Activated T-cell treated with anti-CD3 and anti-CD28 coated beads for 4 hours (primary cell): ENCODE measurements around the gene IFNL4.
"Not testable (repeated sequence)": the region's sequence is repeated elsewhere in the genome, so short reads cannot be mapped to it uniquely, and the experiment has no call there.

Experiments
- DNase-seq: peaks from one replicate; pipeline ENCODE4 v3.0.0-alpha.2; 2020

IFNL4 gene

DNA sequence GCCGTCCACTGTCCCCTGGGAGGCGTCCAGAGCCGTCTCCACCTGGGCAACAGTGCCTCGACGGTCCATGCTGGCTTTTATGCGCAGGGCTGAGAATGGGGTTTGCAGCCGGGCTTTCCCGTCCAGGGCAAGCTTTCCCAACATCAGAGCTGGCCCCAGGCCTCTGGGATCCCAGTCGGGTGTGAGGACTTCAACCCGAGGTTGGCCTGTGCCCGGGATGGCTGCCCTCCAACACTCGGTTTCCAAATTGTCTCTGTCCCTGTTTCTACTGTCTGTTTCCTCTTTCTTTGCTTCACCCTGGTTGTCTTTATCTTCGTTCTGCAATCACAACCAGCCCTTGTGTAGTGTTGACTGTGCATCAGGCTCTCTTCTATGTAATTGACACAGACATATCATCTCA lies at the start of gene IFNL4:
Gene IFNL4, minus strand, starts transcription at position 51 of the 400 bp plus-strand sequence.
- DNase-seq = no peak

DNA sequence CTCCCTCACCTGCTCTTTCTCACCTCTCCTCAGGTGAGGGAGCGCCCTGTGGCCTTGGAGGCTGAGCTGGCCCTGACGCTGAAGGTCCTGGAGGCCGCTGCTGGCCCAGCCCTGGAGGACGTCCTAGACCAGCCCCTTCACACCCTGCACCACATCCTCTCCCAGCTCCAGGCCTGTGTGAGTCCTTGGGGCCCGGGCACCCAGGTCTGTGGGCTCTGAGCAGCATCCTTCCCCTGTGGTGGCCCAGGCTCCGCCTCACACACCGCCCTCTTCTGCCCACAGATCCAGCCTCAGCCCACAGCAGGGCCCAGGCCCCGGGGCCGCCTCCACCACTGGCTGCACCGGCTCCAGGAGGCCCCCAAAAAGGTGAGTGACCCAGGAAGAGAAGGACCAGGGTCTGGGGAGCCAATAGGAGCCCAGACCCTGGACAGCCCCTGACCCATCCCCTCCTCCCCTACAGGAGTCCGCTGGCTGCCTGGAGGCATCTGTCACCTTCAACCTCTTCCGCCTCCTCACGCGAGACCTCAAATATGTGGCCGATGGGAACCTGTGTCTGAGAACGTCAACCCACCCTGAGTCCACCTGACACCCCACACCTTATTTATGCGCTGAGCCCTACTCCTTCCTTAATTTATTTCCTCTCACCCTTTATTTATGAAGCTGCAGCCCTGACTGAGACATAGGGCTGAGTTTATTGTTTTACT lies 49.4 kb upstream of the IFNL4 start:
- DNase-seq = no peak

DNA sequence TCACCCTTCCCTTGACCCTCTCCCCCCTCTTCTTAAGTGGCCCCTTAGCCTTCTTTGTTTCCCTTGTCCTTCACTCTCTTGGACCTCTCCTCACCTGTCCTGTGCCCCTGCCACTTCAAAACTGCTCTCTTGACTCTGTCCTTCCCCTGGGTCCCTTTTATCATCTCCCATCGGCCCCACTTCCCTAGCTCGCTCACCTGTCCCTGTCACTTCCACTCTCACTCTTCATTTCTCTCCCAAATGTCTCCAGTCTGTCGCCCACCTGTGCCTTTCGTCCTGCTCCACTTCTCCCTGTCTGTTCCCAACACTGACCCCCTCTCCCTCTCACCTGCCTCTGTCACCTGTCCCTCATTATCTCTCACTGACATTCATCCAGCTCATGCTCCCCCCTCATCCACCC lies 48.2 kb upstream of the IFNL4 start:
- no peak for DNase-seq

DNA sequence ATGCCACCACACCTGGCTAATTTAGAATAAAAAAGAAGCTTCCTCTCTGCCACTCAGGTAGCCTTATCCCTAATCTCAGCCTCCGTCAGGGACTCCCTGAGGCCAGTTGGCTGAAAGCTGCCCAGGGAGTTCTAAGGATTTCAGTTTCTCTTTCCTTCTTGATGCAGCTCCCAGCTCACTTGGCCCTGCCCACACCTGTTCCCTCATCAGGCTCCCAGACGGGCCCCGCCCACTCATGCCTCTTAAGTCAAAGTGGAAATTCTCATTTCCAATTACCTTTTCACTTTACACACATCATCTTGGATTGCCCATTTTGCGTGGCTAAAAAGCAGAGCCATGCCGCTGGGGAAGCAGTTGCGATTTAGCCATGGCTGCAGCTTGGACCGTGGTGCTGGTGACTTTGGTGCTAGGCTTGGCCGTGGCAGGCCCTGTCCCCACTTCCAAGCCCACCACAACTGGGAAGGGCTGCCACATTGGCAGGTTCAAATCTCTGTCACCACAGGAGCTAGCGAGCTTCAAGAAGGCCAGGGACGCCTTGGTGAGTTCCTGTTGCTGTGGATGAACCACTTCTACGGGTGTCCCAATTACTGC lies 47.5 kb upstream of the IFNL4 start, which contains the start of gene IFNL1:
Gene IFNL1, plus strand, starts transcription at position 353 of the 591 bp plus-strand sequence. Its CDS starts 15 bp downstream, at position 368.
- no peak for DNase-seq

DNA sequence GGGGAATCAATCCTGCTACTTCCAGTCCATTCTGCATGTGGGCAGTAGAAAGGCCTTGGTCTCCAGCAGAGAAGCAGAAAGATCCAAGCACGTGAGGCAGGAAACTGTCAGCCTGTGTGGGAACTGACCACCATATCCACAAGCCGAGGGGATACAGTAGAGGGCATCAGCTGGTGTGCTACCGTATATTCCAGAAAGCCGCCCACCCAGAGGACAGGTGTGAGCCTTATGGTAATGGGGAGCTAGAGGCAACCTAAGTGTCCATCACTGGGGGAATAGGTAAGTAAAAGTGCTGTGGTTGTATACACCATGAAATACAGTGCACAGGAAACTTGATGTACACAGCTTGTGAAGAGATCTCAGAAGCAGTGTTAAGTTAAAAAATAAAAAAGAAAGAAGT lies 44.7 kb upstream of the IFNL4 start:
- DNase-seq = no peak

DNA sequence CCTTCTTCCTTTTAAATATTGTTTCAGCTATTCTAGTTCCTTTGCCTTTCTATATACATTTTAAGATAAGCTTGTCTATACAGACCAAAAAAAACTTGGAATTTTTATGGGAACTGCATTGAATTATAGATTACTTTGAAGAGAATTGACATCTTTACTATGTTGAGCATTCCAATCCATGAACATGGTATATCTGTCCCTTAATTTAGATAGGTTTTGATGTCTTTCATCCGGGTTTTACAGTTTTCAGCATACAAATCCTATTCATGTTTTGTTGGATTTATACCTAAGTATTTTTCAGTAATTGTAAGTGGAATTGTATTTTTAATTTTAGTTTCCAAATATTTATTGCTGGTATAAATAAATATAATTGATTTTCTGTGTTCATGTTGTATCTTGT lies 35.4 kb upstream of the IFNL4 start:
- no peak for DNase-seq

DNA sequence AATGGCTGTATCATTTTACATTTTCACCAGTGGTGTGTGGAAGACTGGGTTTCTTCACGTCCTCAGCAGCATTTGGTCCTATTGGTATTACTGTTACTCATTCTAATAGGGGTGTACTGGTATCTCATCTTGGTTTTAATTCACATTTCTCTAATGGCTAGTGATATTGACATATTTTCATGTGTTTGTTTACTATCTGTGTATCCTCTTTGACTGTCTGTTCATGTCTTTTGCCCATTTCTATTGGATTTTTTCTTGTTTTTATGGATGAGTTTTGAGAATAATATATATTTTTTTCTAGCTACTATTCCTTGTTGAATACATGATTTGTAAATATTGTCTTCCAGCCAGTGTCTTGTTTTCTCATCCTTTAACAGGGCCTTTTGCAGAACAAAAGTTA lies 33.4 kb upstream of the IFNL4 start:
- no peak for DNase-seq

DNA sequence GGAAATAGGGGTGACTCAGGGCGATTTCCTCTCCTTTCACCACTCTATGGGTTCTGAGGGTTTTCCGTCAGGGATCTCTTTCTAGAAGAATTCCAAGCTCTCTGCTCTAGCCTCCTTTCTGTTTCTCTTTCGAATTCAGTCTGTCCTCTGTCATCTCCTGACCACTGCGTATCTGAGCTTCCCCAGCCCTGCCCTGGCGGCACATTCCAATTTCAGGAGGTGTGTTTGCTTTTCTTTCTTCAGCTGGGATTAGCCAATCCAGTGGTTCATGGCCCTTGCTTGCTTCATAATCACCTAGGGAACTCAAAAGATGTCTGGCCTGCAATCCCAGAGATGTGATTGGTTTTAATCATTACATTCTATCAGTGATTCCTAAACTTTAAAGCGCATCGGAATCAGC lies 28.9 kb upstream of the IFNL4 start:
- no peak for DNase-seq

DNA sequence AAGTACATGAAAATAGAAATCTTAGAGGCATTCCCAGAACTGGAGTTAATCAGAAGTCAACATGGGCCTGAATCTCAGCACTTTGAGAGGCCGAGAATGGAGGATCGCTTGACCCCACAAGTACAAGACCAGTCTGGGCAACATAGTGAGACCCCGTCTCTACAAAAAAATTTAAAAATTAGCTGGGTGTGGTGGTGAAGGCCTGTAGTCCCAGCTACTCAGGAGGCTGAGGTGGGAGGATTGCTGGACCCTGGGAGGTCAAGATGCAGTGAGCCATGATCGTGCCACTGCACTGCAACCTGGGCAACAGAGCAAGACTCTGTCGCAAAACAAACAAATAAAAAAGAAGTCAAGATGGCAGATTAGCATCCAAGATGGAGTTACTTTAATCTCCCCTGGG lies 28.1 kb upstream of the IFNL4 start:
- no peak for DNase-seq

DNA sequence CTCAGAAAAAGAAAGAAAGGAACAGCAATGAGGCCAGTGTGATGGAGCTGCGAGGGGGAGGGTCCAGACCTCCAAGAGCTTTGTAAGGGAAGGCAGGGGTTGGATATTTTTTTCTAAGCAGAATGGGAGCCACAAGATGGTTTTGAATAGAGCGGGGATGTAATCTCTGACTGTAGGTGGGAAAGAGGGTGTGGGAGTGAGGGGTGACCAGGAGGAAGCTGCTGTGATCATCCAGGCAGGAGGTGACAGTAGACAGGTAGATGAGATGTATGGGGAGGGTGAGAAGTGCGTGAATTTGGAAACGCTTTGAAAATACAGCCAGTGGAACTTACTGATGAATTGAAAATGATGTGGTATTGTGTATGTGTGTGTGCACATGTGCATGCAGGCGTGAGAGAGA lies 26.9 kb upstream of the IFNL4 start:
- no peak for DNase-seq

DNA sequence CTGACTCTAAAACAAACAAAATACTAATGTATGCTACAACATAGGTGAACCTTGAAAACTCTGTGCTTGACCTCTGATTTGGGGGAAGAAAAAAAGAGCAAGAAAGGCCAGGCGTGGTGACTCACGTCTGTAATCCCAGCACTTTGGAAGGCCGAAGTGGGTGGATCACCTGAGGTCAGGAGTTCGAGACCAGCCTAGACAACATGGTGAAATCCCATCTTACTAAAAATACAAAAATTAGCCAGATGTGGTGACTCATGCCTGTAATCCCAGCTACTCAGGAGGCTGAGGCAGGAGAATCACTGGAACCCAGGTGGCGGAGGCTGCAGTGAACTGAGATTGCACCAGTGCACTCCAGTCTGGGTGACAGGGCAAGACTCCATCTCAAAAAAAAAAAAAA lies 25.2 kb upstream of the IFNL4 start:
- not testable (repeated sequence) for DNase-seq

DNA sequence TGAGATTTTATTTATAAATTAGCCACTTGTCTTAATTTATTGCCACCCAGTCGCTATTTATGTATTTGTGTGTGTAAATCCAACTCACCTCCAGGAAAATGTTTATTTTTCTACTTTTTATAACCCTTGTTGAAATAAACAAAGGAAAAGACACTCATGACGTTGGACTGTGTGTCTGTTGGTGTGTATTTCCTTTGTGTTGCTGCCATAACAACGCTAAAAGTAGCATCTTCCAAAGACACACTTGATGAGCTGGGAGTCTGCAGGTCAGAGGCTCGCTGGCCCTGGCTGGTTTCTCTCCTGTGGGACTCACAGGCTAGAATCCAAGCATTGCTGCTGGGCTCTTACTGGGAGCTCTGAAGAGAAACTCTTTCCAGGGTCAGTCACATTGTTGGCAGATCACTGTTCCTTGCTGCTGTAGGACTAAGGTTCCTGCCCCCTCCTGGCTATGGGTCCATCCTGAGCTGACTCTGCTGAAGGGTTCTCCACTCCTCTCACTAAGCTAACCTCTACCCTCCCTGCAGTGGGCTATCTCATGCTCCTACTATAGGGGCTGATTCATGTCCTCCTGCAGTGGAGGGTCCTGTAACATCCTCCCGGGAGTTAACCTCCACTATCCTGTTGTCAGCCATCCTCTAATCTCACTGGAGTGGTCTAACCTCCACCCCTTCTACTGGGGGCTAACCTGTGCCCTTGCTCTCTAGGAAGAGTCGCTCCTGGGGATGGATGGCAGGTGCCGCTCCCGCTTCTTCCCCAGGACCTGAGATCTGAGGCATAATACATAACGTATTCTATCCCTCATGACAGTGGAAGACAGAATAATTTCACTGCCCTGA lies 21.6 kb upstream of the IFNL4 start:
- no peak for DNase-seq

DNA sequence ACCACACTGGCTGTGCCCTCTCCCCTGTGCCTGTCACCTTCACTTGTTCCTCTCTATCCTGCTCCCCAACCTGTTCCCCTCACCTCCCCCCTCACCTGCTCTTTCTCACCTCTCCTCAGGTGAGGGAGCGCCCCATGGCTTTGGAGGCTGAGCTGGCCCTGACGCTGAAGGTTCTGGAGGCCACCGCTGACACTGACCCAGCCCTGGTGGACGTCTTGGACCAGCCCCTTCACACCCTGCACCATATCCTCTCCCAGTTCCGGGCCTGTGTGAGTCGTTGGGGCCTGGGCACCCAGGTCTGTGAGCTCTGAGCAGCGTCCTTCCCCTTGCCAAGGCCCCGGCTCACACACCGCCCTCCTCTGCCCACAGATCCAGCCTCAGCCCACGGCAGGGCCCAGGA lies 20.7 kb upstream of the IFNL4 start:
- not testable (repeated sequence) for DNase-seq

DNA sequence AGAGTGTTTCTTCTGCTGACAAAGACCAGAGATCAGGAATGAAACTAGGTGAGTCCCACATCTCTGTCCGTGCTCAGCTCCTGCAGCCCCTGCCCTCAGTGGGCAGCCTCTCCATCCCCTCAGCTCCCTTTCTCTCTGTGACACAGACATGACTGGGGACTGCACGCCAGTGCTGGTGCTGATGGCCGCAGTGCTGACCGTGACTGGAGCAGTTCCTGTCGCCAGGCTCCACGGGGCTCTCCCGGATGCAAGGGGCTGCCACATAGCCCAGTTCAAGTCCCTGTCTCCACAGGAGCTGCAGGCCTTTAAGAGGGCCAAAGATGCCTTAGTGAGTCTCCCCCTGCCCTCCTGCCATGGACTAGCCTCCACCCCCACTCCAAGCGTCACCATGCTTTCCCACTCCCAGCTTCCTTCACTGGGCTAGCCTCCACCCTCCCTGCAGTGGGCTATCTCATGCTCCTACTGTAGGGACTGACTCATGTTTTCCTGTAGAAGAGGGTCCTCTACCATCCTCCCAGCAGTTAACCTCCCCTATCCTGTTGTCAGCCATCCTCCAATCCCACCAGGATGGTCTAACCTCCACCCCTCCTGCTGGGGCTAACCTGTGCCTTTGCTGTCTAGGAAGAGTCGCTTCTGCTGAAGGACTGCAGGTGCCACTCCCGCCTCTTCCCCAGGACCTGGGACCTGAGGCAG lies 20.0 kb upstream of the IFNL4 start:
- DNase-seq = not testable (repeated sequence)

DNA sequence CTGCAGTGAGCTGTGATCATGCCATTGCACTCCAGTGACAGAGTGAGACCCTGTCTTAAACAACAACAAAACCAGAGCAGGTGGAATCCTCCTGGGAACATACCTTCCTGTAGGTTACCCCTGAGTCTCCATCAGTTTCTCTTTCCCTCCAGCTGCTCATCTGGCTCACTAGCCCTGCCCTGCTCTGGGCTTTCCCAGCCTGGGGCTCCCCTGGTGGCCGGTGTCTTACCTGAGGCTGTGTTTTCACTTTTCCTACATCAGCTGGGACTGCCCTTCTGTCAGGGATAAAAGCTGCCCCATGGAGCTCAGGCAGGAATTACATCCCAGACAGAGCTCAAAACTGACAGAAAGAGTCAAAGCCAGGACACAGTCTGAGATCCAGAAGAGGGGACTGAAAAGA lies 19.4 kb upstream of the IFNL4 start, which contains the start of gene IFNL2:
Gene IFNL2, plus strand, starts transcription at position 312 of the 400 bp plus-strand sequence. CDS start 173 bp downstream, outside the sequence.
- DNase-seq = not testable (repeated sequence)

DNA sequence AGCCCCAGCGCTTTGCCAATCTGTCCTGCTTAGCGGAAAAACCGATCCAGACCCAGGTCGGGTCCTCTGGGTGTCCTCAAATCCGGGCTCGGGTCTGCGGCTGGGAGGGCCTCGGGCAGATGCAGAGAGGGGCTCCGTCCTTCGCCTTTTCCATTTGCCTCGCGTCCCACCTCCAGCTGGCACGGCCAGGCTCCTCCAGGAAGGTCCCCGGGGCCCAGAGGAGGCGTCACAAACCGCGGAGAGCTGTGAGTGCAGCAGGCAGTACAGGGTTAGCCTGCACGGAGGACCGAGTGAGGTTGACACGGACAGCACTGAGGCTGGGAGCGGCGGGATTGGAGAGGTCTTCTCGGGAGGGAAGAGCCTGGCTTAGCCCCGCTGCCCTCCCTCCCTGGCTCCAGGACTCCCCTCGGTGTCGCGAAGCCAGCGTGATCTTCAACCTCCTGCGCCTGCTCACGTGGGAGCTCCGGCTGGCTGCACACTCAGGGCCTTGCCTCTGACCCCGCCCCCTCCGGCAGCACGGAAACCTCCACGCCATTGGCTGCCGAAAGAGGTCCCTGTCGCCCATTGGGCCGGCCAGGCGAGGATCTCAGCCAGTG lies 16.8 kb upstream of the IFNL4 start:
- DNase-seq = no peak

DNA sequence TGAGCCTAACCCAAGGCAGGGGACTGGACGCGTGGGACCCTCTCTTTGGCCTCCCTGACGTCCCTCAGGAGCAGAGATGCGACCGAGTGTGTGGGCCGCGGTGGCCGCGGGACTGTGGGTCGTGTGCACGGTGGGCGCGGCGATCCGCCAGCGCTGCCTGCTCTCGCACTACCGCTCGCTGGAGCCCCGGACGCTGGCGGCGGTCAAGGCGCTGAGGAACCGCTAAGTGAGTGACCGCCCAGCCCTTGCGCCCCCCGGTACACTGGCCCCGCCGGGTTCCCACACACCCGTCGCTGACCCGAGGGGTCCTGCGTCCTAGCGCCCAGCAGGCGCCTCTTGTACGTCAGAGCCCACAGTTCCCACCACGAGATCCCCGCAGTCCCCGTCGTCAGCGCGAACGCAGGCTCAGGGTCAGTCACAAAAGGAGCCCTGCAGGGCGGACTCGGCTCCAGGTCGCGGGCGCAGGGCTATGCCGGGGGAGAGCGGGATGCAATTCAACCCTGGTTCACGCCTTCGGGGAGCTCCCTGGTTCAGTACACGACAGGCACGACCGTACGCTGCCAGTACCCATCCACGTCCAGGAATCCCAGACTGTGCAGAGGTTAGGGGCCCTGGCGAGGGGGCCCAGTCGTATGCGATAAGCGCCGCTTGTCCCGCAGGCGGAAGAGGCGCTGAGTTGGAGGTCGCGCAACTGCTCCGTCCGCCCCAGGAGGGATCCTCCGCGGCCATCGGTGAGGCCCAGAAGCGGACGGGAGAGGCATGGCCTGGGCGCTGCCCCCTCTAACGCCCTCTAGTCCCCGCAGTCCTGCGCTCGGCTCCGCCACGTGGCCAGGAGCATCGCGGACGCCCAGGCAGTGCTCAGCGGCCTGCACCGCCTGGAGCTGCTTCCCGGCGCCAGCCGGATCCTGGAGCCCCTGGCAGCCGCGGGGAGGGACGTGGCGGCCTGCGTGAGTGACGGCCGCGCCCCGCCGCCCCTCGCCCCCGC lies 15.9 kb upstream of the IFNL4 start:
- no peak for DNase-seq

DNA sequence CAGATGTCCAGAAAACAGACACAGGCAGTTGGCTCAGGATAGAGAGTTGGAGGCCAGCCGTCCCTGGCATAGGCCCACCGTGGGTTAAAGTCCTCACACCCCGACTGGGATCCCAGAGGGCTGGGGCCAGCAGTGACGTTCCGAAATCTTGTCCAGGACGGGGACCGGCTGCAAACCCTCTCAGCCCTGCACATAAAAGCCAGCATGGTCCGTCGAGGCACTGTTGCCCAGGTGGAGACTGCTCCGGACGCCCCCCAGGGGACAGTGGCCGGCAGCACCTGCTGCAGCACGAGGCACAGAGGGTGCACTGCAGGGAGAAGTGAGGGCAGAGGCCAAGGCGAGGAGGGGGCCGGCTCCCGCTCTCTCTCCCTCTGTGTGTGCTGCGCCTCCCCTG lies 15.3 kb upstream of the IFNL4 start:
- no peak for DNase-seq

DNA sequence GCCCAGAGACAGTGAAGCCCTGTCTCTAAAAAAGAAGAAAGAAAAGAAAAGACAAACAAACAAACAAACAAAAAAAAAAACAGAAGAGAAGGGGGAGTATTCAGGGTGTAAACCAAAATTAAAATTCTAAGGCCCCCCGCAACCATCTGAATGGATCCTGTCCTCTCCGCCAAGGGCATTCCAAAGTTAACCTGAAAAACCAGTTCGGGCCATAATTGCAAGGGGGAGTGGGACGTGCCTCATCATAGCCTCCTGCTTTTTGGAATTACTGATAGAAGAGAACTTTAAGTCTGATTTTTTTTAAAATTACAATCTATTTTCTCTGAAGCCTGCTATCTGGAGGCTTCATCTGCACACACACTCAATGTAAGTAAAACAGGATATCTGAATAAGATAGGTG lies 13.8 kb upstream of the IFNL4 start:
- DNase-seq = no peak

DNA sequence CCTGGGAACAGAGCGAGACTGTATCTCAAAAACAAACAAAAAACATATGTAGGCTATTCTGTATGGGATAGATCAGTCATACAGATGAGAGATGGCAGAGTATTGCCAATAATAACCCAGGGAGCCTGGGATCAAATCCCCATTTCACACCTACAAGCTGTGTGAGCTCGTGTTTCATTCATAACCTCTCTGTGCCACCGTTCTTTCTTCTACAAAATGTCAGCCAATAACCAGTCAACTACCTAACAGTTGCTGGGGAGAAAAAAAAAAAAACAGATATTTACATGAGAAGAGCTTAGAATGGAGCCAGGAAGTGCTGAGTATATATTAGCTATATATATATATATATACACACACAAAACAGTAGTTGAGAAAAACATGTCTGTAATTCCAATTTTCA lies 13.0 kb upstream of the IFNL4 start:
- DNase-seq = no peak

DNA sequence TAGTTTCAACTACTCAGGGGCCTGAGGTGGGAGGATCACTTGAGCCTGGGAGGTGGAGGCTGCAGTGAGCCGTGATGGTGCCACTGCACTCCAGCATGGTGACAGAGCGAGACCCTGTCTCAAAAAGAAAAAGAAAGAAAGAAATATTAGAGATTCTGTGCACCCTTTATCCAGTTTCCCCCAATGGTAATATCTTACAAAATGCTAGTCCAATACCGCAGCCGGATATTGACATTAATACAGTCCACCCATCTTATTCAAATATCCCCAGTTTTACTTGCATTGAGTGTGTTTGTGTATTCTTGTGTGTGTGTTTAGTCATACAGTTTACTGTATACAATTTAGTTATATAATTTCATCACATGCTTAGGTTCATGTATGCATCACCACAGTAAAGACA lies 8.6 kb upstream of the IFNL4 start:
- no peak for DNase-seq
